Left lung (tissue), 10 donors: Measurements from ENCODE around the gene KRT20. TPM values are rescaled to one million over a fixed set of nuclear protein-coding genes. Genes with fewer than 3 reads are reported as not detected.

Source experiments
- ATAC-seq: fragments of 200-7000 bp; cut with Tn5 transposase; one replicate; pipeline ENCODE4 v1.9.1; 2020; ENCODE audit warnings: moderate library complexity
- DNase-seq, 4 donors: peaks; one replicate each; pipeline ENCODE4 v3.0.0-alpha.2; 2013 to 2020
- H3K27ac ChIP-seq, 2 donors: fragments of 200-600 bp; sonication (generic) in 1 of 2; one replicate each; pipeline versions ENCODE4 v1.5.0 to v1.8.0; 2020 to 2021
- H3K27me3 ChIP-seq, 2 donors: fragments of 200-600 bp; sonication (generic) in 1 of 2; one replicate each; pipeline versions ENCODE4 v1.5.0 to v1.8.0; 2020 to 2021
- H3K36me3 ChIP-seq, 2 donors: fragments of 200-600 bp; sonication (generic) in 1 of 2; one replicate each; pipeline versions ENCODE4 v1.5.0 to v1.8.0; 2020 to 2021
- H3K4me1 ChIP-seq, 2 donors: fragments of 200-600 bp; one replicate each; pipeline ENCODE4 v1.8.0; 2021
- H3K4me3 ChIP-seq, 2 donors: fragments of 200-600 bp; sonication (generic) in 1 of 2; one replicate each; pipeline versions ENCODE4 v1.5.0 to v1.8.0; 2020 to 2021; ENCODE audit warnings: mild to moderate bottlenecking in 1 of 2
- H3K9me3 ChIP-seq, 2 donors: fragments of 200-600 bp; sonication (generic) in 1 of 2; one replicate each; pipeline versions ENCODE4 v1.5.0 to v1.8.0; 2020 to 2021
- intact Hi-C, 2 donors: fragments of 100-400 bp; cut with DNase I; formaldehyde crosslinking; loops; one replicate each; pipeline versions ENCODE4 v1.11.2 to v1.14.2; 2022
- polyA plus RNA-seq, 6 donors: library from polyadenylated mRNA; unstranded; fragments of 120-200 nt; gene quantifications; one replicate each; pipeline ENCODE4 v1.2.1, GENCODE V29; 2013; ENCODE audit not compliant: insufficient read length in 6 of 6
- total RNA-seq, 2 donors: library from RNA; stranded (reverse); fragmentation: NEBNext Ultra II Directional; extraction: Animal tissue kit (Norgen Biotek cat#: 25700); gene quantifications; one replicate each; pipeline ENCODE4 v1.2.1, GENCODE V29; 2021
- TF ChIP-seq, protein P1 (sequence below), 2 donors: fragments of 200-600 bp; sonication (generic) in 1 of 2; IDR thresholded peaks; one replicate each; pipeline versions ENCODE4 v1.5.0 to v1.8.0; 2021; ENCODE audit warnings: antibody characterized with exemption in 2 of 2
- donor health status: DM: no; HTN: yes; CAD: no.
- donor health status: DM: no; HTN: no; CAD: no.

The KRT20 gene
- total and polyA plus RNA-seq, 8 donors, result 0.09 to 0.26 TPM; not detected in 6

- H3K36me3 ChIP-seq, result no peaks in the 10 kb centered on the region
- H3K9me3 ChIP-seq, result no peaks in the 10 kb centered on the region
- no peak for ATAC-seq
- no peak for DNase-seq
- H3K27me3 ChIP-seq, result peaks cover 3 to 5% of the 10 kb centered on the region in 2 donors
- no peak overlapping the region for H3K27ac ChIP-seq
- H3K4me1 ChIP-seq, result no peaks in the 10 kb centered on the region
- no peak overlapping the region for H3K4me3 ChIP-seq
- TF ChIP-seq, protein P1, sequence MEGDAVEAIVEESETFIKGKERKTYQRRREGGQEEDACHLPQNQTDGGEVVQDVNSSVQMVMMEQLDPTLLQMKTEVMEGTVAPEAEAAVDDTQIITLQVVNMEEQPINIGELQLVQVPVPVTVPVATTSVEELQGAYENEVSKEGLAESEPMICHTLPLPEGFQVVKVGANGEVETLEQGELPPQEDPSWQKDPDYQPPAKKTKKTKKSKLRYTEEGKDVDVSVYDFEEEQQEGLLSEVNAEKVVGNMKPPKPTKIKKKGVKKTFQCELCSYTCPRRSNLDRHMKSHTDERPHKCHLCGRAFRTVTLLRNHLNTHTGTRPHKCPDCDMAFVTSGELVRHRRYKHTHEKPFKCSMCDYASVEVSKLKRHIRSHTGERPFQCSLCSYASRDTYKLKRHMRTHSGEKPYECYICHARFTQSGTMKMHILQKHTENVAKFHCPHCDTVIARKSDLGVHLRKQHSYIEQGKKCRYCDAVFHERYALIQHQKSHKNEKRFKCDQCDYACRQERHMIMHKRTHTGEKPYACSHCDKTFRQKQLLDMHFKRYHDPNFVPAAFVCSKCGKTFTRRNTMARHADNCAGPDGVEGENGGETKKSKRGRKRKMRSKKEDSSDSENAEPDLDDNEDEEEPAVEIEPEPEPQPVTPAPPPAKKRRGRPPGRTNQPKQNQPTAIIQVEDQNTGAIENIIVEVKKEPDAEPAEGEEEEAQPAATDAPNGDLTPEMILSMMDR (IDR thresholded peaks at IDR 0.05), result no peak
- intact Hi-C loops, result no loop called here
These were observed 36.3 kb downstream of the KRT20 start for GRCh38 chr17:40848583-40849235.

DNA sequence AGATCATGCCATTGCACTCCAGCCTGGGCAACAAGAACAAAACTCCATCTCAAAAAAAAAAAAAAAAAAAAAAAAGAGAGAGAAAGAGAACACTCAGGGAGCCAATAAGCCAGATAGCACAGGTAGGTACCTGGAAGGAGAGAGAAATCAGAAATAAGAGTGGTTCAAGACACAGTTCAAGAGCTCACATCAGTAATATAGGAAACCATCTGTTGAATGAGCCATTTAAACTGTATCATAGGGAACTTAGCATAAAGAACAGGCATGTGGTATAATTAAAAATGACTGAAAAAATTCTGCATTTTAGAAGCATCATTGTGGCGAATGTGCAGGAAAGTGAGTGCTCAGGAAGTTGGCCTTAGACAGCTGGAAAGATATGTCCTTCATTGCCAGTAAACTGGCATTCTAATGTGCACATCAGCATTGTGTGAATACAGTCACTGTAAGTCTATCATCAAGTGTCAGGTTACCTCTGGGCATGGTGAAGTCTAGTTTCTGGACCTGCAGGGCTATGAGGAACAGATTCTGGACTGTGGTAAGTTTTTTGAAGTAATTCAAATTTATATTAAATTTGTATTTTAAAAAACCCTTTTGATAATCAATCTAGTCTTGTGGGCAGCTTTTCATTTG, 38.4 kb downstream of the KRT20 start:
- Histone ChIP-seq H3K4me1 (no peaks in the 10 kb centered on the region), H3K9me3 (no peaks in the 10 kb centered on the region), H3K36me3 (no peaks in the 10 kb centered on the region), H3K4me3 (no peak overlapping the region), H3K27me3 (peaks cover 3 to 11% of the 10 kb centered on the region in 2 donors), H3K27ac (no peak overlapping the region)
- DNase-seq (no peak), ATAC-seq (no peak)
- TF ChIP-seq, protein P1 (IDR thresholded peaks at IDR 0.05), result no peak
- intact Hi-C loops, result no loop called here

DNA sequence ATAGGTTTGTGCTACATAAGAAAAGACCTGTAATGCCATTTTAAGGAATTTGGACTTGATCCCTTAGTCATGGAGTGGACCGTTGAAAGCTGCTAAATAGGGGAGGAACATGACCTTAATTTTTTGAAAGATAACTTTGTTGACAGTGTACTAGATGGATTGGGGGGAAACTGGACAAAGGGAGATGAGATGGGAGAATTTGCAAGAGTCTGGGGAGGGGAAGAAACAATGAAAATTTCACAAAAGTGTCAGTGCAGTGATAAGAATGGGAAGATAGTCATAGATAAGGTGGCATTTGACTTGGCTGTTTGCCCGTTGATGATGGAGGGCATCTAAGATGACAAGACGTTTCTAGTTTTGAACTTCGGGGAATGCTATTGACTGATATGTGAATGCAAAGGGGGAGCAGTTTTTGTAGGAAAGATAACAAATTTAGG, 40.4 kb downstream of the KRT20 start:
- TF ChIP-seq, protein P1 (IDR thresholded peaks at IDR 0.05), result no peak
- DNase-seq (no peak), ATAC-seq (no peak)
- Histone ChIP-seq H3K4me1 (no peaks in the 10 kb centered on the region), H3K9me3 (no peaks in the 10 kb centered on the region), H3K36me3 (no peaks in the 10 kb centered on the region), H3K27ac (no peak overlapping the region), H3K4me3 (no peak overlapping the region), H3K27me3 (peaks cover 3 to 11% of the 10 kb centered on the region in 2 donors)
- intact Hi-C loops, result no loop called here

DNA sequence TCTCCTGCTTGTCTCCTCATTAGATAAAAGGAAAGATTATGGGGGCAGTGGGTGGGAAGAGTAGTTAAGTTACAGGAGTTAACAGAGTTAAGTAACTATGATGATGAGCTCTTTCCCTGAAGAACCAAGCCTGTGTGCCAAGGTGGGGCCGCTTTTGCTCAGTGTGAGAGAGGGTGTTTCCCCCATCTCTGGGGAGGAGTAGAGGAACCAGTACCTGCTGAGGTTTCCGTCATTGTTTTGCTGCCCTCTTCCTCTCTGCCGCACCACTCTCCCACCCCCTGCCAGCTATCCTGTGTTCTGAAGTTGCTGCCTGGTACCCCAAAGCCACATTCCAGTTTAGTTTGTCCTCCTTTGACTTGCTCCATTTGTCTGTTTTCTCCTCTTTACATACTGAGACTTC, 41.8 kb downstream of the KRT20 start:
- ATAC-seq (no peak), DNase-seq (no peak)
- Histone ChIP-seq H3K27ac (no peak overlapping the region), H3K4me1 (no peaks in the 10 kb centered on the region), H3K4me3 (no peak overlapping the region), H3K27me3 (peaks cover 3 to 11% of the 10 kb centered on the region in 2 donors), H3K36me3 (no peaks in the 10 kb centered on the region), H3K9me3 (no peaks in the 10 kb centered on the region)
- TF ChIP-seq, protein P1 (IDR thresholded peaks at IDR 0.05), result no peak
- intact Hi-C loops, result no loop called here

DNA sequence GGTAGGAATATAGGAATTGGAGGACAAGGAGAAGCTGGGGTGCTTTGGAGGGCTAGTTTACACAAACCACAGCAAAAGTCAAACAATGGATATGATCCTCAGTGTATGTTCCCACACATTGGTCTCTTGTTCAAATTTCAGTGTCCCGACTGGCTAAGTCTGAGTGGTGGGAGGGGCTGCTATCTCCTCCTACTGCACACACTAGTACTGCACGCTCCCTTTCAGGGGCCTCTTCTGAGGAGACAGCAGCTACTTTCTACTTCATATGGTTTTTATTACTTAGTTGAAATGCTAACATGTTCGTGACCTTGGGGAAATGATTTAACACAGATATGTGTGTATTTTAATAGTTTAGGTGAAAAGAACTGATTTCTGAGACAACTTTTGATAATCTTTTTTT, 43.8 kb downstream of the KRT20 start:
- peaks cover 3 to 11% of the 10 kb centered on the region in 2 donors for H3K27me3 ChIP-seq
- no peak overlapping the region for H3K27ac ChIP-seq
- no peaks in the 10 kb centered on the region for H3K9me3 ChIP-seq
- DNase-seq (no peak), ATAC-seq (no peak)
- H3K36me3 ChIP-seq, result no peaks in the 10 kb centered on the region
- no peak overlapping the region for H3K4me3 ChIP-seq
- no peaks in the 10 kb centered on the region for H3K4me1 ChIP-seq
- intact Hi-C loops, result no loop called here
- TF ChIP-seq, protein P1 (IDR thresholded peaks at IDR 0.05), result no peak
